Peyer's patch (tissue), 4 donors: ENCODE data around the gene MGST1. TPM values are rescaled to one million over a fixed set of nuclear protein-coding genes. Genes with fewer than 3 reads are reported as not detected.

Experiments used
- DNase-seq, 3 donors: peaks; one replicate each; pipeline ENCODE4 v3.0.0-alpha.2; 2017 to 2019
- H3K27ac ChIP-seq, 4 donors: fragments of 200-600 bp; sonication (generic); one replicate each; pipeline ENCODE4 v1.5.1; 2016 to 2019
- H3K27me3 ChIP-seq, 2 donors: fragments of 200-600 bp; sonication (generic); one replicate each; pipeline ENCODE4 v1.5.1; 2019
- H3K36me3 ChIP-seq, 3 donors: fragments of 200-600 bp; sonication (generic); one replicate each; pipeline ENCODE4 v1.5.1; 2016 to 2019
- H3K4me1 ChIP-seq, 4 donors: fragments of 200-600 bp; sonication (generic); one replicate each; pipeline ENCODE4 v1.5.1; 2016 to 2019
- H3K4me3 ChIP-seq, 4 donors: fragments of 200-600 bp; sonication (generic); 1 replicate in 3 of 4; 2 replicates in 1 of 4; pipeline ENCODE4 v1.5.1; 2016 to 2019; ENCODE audit warnings: mild to moderate bottlenecking in 1 of 4
- H3K9me3 ChIP-seq, 4 donors: fragments of 200-600 bp; sonication (generic); one replicate each; pipeline ENCODE4 v1.5.1; 2016 to 2019; ENCODE audit warnings: mild to moderate bottlenecking in 1 of 4
- POLR2A ChIP-seq, 2 donors: fragments of 450-650 bp; IDR thresholded peaks; one replicate each; pipeline ENCODE4 v1.5.1; 2017; ENCODE audit warnings: antibody characterized with exemption in 2 of 2, mild to moderate bottlenecking in 2 of 2, moderate library complexity in 2 of 2
- total RNA-seq, 4 donors: library from RNA; depleted of rRNA; stranded (reverse); fragments of >200 nt; gene quantifications; one replicate each; pipeline ENCODE4 v1.1.0, GENCODE V29; 2016
- TF ChIP-seq, protein P1 (sequence below), 6 experiments: fragments of 450-650 bp in 4 of 6; fragments of 200-600 bp in 2 of 6; sonication (generic) in 1 of 6; IDR thresholded peaks; one replicate each; pipeline ENCODE4 v1.5.1; 2017 to 2019; ENCODE audit warnings: antibody characterized with exemption in 6 of 6, mild to moderate bottlenecking in 3 of 6, moderate library complexity in 1 of 6

The MGST1 gene
- total RNA-seq, 4 donors from 2014 or later, result 55.3 to 197 (median 125) TPM

DNA sequence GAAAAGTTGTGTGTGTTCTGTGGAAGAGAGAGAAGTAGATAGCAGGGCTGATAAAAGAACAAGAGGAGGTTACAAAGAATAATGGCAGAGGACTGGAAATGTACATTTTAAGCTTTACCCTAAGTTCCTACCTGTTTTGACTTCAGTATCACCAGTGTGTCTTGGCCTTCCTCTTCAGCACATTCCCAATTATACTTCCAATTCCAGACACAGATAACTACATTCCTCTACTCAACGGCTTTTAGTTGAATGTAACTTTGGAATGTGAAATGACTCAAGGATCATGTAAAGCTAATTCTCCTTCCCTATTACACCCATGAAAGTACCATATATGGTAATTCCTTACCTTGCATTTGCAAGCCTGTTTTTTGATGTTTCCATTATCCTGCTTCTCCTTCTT lies 5.0 kb downstream of the MGST1 start:
- no peak for DNase-seq
- Histone ChIP-seq H3K36me3 (no peaks in the 10 kb centered on the region), H3K27me3 (no peaks in the 10 kb centered on the region), H3K4me1 (no peaks in the 10 kb centered on the region), H3K9me3 (no peaks in the 10 kb centered on the region), H3K4me3 (no peak overlapping the region), H3K27ac (no peak overlapping the region)
- no peak for TF ChIP-seq POLR2A (IDR thresholded peaks at IDR 0.05)
- TF ChIP-seq, protein P1, sequence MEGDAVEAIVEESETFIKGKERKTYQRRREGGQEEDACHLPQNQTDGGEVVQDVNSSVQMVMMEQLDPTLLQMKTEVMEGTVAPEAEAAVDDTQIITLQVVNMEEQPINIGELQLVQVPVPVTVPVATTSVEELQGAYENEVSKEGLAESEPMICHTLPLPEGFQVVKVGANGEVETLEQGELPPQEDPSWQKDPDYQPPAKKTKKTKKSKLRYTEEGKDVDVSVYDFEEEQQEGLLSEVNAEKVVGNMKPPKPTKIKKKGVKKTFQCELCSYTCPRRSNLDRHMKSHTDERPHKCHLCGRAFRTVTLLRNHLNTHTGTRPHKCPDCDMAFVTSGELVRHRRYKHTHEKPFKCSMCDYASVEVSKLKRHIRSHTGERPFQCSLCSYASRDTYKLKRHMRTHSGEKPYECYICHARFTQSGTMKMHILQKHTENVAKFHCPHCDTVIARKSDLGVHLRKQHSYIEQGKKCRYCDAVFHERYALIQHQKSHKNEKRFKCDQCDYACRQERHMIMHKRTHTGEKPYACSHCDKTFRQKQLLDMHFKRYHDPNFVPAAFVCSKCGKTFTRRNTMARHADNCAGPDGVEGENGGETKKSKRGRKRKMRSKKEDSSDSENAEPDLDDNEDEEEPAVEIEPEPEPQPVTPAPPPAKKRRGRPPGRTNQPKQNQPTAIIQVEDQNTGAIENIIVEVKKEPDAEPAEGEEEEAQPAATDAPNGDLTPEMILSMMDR (IDR thresholded peaks at IDR 0.05), result no peak

- no peak for TF ChIP-seq POLR2A (IDR thresholded peaks at IDR 0.05)
- TF ChIP-seq, protein P1 (IDR thresholded peaks at IDR 0.05), result no peak
- Histone ChIP-seq H3K9me3 (no peaks in the 10 kb centered on the region), H3K27ac (no peak overlapping the region), H3K4me3 (no peak overlapping the region), H3K36me3 (peaks cover 0 to 3% (median 0%) of the 10 kb centered on the region in 3 donors), H3K4me1 (no peaks in the 10 kb centered on the region), H3K27me3 (no peaks in the 10 kb centered on the region)
- DNase-seq, result no peak
These were observed 11.4 kb downstream of the MGST1 start for GRCh38 chr12:16358878-16359277.

DNA sequence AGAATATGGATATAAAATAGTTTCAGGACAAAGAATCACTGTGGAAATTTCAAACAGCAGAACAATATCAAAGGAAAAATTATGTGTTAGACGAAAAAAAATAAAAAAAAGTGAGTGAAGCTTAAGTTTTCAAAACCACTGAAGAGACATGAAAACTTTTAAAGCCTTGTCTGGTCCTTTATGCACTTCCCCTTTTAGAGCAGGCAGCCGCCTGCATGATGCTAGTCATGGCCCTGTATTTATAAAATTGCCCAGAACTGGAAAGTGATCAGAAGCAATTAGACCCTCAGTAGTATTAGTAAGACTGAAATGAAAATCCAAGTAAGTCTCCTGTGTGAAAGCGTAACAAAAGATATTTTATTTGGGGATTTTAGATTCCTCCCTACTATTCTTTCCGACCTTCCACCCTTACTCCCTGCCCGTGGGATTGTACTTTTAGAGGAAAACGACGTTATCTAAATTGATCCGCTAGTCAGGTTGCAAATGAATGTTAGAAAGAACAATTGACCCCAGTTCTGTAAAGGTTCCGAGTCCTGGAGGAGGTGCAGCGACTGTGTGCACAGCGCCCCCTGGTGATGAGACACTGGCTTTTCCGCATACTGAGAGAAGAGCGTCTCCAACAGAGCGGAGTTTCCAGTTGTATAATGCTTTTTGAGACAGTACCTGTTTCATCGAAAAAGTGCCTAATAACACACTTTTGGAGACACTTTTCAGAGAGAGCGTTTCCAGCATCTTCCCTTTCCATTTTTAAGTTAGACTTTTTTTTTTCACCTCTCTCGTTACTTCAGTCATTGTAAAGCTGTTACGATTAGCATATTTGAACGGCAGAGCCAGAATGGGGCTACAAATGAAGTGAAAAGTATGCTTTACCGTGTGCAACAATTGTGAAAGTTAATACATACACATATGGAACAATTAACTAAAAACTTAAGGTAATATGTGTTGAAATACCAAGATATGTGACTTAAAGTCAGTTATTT lies 12.4 kb downstream of the MGST1 start:
- no peaks in the 10 kb centered on the region for H3K4me1 ChIP-seq
- H3K9me3 ChIP-seq, result no peaks in the 10 kb centered on the region

GRCh38 chr12:16361142-16361783 lies 13.8 kb downstream of the MGST1 start:
- DNase-seq, result no peak
- no peak for TF ChIP-seq POLR2A (IDR thresholded peaks at IDR 0.05)
- TF ChIP-seq, protein P1 (IDR thresholded peaks at IDR 0.05), result no peak
- peaks cover 0 to 3% (median 0%) of the 10 kb centered on the region in 3 donors for H3K36me3 ChIP-seq
- H3K4me1 ChIP-seq, result no peaks in the 10 kb centered on the region
- H3K27me3 ChIP-seq, result no peaks in the 10 kb centered on the region
- no peak overlapping the region for H3K4me3 ChIP-seq
- H3K27ac ChIP-seq, result no peak overlapping the region
- no peaks in the 10 kb centered on the region for H3K9me3 ChIP-seq

More for the DNA sequence above, 12.4 kb downstream of the MGST1 start:
- peak in 2 of 3 donors; percentile 77 to 79 for DNase-seq
- H3K36me3 ChIP-seq, result peaks cover 0 to 3% (median 0%) of the 10 kb centered on the region in 3 donors
- TF ChIP-seq, protein P1 (IDR thresholded peaks at IDR 0.05), result peak in 5 of 6 experiments; percentile 2 to 74 (median 70)
- no peak for TF ChIP-seq POLR2A (IDR thresholded peaks at IDR 0.05)
- no peak overlapping the region for H3K4me3 ChIP-seq
- H3K27me3 ChIP-seq, result no peaks in the 10 kb centered on the region
- no peak overlapping the region for H3K27ac ChIP-seq

GRCh38 chr12:16362550-16362949 lies 15.1 kb downstream of the MGST1 start:
- Histone ChIP-seq H3K27ac (no peak overlapping the region), H3K27me3 (no peaks in the 10 kb centered on the region), H3K9me3 (no peaks in the 10 kb centered on the region), H3K36me3 (peaks cover 0 to 3% (median 0%) of the 10 kb centered on the region in 3 donors), H3K4me3 (no peak overlapping the region), H3K4me1 (no peaks in the 10 kb centered on the region)
- no peak for DNase-seq
- TF ChIP-seq POLR2A (IDR thresholded peaks at IDR 0.05), result no peak
- TF ChIP-seq, protein P1 (IDR thresholded peaks at IDR 0.05), result no peak
